Measurements from ENCODE around the gene PACS2. TPM values are rescaled to one million over a fixed set of nuclear protein-coding genes. Genes with fewer than 3 reads are reported as not detected.

PACS2 gene
- total RNA-seq, 1 donor from 2014 or later = 48.0 TPM

DNA sequence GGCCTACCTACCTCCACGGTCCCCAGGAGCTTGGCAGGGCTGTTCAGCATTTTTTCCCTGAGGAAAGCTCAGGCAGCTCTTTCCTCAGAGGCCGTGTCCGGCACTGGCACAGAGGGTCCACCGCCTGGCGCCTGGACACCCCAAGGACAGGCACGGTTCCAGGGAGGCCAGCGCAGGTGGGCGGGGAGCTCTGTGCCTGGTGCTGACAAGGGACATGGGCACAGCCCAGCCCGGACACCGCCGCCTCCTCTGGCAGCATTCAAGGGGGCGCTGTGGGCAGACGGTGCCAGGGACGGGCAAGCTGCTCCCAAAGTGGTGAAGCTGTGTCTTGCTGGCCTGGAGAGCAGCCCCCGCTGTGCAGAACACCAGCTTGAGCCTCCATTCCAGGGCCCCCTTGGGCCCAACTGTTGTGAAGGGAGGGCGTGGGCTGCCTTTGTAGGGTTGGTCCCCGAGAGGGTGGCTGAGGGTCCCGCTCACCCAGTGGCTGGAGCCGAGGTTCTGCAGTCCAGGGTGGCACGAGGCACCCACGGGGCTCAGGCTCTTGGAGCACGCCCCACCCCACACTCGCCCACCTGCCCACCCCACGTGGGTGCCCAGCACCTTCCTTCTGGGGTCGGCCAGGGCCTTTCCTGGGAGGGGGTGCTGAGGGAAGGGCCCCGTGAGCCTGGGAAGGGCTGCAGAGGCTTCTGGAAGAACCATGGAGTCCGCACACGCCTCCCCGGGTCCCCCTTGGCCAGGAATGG lies 54.5 kb downstream of the PACS2 start:
- ChIA-PET POLR2A (no interaction called here), CTCF (interaction anchor here (1.0 to 6.3 kb wide), 2 partner anchors 120 to 163 kb away, joined by 5 to 104 read pairs; no protein-coding TSS in a partner anchor)
- H3K36me3 Mint-ChIP-seq (ENCODE audit: low read depth) = peaks cover 3% of the 10 kb centered on the region
- H3K27ac Mint-ChIP-seq = no peak overlapping the region
- H3K27me3 Mint-ChIP-seq = no peaks in the 10 kb centered on the region
- H3K4me3 Mint-ChIP-seq = no peak overlapping the region
- TF ChIP-seq, protein P1, sequence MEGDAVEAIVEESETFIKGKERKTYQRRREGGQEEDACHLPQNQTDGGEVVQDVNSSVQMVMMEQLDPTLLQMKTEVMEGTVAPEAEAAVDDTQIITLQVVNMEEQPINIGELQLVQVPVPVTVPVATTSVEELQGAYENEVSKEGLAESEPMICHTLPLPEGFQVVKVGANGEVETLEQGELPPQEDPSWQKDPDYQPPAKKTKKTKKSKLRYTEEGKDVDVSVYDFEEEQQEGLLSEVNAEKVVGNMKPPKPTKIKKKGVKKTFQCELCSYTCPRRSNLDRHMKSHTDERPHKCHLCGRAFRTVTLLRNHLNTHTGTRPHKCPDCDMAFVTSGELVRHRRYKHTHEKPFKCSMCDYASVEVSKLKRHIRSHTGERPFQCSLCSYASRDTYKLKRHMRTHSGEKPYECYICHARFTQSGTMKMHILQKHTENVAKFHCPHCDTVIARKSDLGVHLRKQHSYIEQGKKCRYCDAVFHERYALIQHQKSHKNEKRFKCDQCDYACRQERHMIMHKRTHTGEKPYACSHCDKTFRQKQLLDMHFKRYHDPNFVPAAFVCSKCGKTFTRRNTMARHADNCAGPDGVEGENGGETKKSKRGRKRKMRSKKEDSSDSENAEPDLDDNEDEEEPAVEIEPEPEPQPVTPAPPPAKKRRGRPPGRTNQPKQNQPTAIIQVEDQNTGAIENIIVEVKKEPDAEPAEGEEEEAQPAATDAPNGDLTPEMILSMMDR (IDR thresholded peaks at IDR 0.05) = no peak
- intact Hi-C loops (cut with micrococcal nuclease) = no loop called here
- ATAC-seq (ENCODE audit: low read depth) = no peak
- H3K4me1 Mint-ChIP-seq = peaks cover 10% of the 10 kb centered on the region
- no peak for DNase-seq
- no peaks in the 10 kb centered on the region for H3K9me3 Mint-ChIP-seq

DNA sequence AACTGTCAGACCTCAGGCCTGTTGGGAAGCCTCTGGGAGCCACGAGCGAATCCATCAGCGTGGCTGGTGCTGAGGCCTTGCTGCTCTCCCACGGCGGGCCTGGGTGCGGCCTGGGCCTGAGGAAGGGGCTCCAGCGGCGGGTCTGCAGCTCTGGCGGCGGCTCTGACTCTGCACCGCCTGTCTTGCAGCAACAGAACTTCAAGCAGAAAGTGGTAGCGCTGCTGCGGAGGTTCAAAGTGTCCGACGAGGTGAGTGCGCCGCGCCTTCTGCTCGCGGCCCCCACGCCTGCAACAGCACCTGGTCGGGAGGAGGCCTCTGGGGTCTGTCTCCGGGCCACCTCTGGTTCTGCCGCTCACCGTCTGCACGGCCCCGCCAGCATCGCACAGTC lies 55.1 kb downstream of the PACS2 start:
- no peaks in the 10 kb centered on the region for H3K9me3 Mint-ChIP-seq
- no peaks in the 10 kb centered on the region for H3K27me3 Mint-ChIP-seq
- intact Hi-C loops (cut with micrococcal nuclease) = loop anchor here (1.0 to 2.0 kb wide), 4 partner anchors 29 to 159 kb away; partner anchors contain the start of gene TEX22
- no peak overlapping the region for H3K4me3 Mint-ChIP-seq
- peaks cover 7% of the 10 kb centered on the region for H3K4me1 Mint-ChIP-seq
- CTCF ChIA-PET = interaction anchor here (1.7 to 6.3 kb wide), 6 partner anchors 15 to 163 kb away, joined by 5 to 104 read pairs (median 12); no protein-coding TSS in a partner anchor
- H3K36me3 Mint-ChIP-seq (ENCODE audit: low read depth) = peaks cover 3% of the 10 kb centered on the region
- no peak overlapping the region for H3K27ac Mint-ChIP-seq
- no peak for ATAC-seq (ENCODE audit: low read depth)
- DNase-seq = no peak
- TF ChIP-seq, protein P1 (IDR thresholded peaks at IDR 0.05) = no peak
- POLR2A ChIA-PET = interaction anchor here (1.2 to 1.8 kb wide), 2 partner anchors 120 to 163 kb away, joined by 4 to 18 read pairs; partner anchors contain the start of gene TEDC1

- ATAC-seq (ENCODE audit: low read depth) (no peak), DNase-seq (no peak)
- Mint-ChIP-seq H3K4me1 (peaks cover 12% of the 10 kb centered on the region), H3K27ac (no peak overlapping the region), H3K4me3 (no peak overlapping the region), H3K36me3 (ENCODE audit: low read depth) (peaks cover 3% of the 10 kb centered on the region), H3K9me3 (no peaks in the 10 kb centered on the region), H3K27me3 (no peaks in the 10 kb centered on the region)
- POLR2A ChIA-PET = interaction anchor here (1.3 kb wide), 1 partner anchor 115 kb away, joined by 6 read pairs; no protein-coding TSS in a partner anchor
- CTCF ChIA-PET = interaction anchor here (6.3 kb wide), 1 partner anchor 115 kb away, joined by 104 read pairs; no protein-coding TSS in a partner anchor
- TF ChIP-seq, protein P1 (IDR thresholded peaks at IDR 0.05) = no peak
- intact Hi-C loops (cut with micrococcal nuclease) = no loop called here
Observed at GRCh38 chr14:105374389-105374788, 59.8 kb downstream of the PACS2 start.

GRCh38 chr14:105375635-105376057 lies 61.1 kb downstream of the PACS2 start:
- TF ChIP-seq, protein P1 (IDR thresholded peaks at IDR 0.05) = no peak
- DNase-seq (no peak), ATAC-seq (ENCODE audit: low read depth) (peak; percentile 25)
- Mint-ChIP-seq H3K9me3 (no peaks in the 10 kb centered on the region), H3K4me3 (no peak overlapping the region), H3K27ac (no peak overlapping the region), H3K4me1 (peaks cover 11% of the 10 kb centered on the region), H3K36me3 (ENCODE audit: low read depth) (peaks cover 2% of the 10 kb centered on the region), H3K27me3 (no peaks in the 10 kb centered on the region)
- intact Hi-C loops (cut with micrococcal nuclease) = no loop called here
- ChIA-PET CTCF (no interaction called here), POLR2A (no interaction called here)

Data from activated B cell treated with CpG ODN at 0.5 μM for 24 hours (primary cell).